ENCODE results near the gene SERTAD1.

SERTAD1 gene, protein sequence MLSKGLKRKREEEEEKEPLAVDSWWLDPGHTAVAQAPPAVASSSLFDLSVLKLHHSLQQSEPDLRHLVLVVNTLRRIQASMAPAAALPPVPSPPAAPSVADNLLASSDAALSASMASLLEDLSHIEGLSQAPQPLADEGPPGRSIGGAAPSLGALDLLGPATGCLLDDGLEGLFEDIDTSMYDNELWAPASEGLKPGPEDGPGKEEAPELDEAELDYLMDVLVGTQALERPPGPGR

DNA sequence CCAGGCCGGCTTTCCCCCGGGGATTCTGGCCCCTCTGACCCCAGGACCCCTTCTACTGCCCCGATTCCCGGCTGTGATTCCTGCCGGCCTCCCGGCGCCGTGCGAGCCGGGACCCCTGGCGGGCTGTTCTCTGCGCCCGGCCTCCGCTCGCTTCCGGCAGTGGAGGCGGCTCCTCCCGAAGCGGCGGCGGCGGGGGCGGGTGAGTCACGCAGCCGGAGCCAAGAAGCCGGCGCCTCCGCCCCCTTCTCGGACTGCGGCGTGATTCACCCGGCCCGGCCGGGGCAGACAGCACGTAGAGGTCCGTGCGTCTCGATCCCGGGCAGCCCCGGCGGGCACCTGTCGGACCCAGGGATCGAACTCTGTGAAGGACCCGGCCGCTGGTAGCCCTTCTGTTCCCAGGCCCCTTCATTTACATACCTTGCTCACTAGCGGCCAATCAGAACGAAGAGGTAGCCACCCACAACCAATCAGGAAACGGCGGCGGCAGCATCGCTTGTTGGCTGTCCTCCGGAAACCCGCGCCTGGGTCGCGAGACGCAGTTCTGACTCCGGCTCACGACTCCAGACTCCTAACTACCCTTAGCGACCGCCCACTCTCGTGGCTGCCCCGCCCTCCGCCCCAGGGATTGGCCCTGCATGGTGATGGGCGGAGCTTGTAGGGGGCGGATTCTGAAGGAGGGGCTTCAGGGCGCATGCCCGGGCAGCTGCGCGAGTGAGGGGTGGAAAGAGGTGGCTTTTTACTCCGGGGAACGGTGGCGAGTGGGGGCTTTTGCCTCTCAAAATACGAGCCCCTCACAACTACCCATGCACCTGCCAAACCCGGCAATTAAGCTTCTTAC, at the start of gene SERTAD1:
TSS of gene SERTAD1 (minus strand) at position 543 of the 838 bp plus-strand sequence. CDS start 2,446 bp downstream, outside the sequence.
- peak within 1 kb of the TSS; percentile 77 for H3K4me3 ChIP-seq (ENCODE audit: low read depth, low read length)
- H3K4me2 ChIP-seq (ENCODE audit: low read length) = peak within 1 kb of the TSS; percentile 98

DNA sequence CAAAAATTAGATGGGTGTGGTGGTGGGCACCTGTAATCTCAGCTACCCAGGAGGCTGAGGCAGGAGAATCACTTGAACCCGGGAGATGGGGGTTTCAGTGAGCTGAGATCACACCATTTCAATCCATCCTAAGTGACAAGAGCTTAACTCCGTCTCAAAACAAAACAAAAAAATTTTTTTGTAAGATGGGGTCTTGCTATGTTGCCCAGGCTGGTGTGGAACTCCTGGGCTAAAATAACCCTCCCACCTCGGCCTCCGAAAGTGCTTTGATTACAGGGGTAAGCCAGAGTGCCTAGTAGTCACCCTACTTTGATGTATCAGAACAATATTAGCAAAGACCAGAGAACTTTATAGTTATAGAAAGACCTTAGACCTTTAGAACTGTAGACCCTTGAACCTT, 48.9 kb upstream of the SERTAD1 start:
- no peak overlapping the region for H3K9ac ChIP-seq
- H3K27ac ChIP-seq = no peak overlapping the region
- no peaks in the 10 kb centered on the region for H3K9me3 ChIP-seq (ENCODE audit: control insufficient read depth, low read length)
- H3K4me3 ChIP-seq (ENCODE audit: low read depth, low read length) = no peak overlapping the region
- no peaks in the 10 kb centered on the region for H3K27me3 ChIP-seq (ENCODE audit: control insufficient read depth, insufficient read depth, low read length)
- TF ChIP-seq, protein P1, sequence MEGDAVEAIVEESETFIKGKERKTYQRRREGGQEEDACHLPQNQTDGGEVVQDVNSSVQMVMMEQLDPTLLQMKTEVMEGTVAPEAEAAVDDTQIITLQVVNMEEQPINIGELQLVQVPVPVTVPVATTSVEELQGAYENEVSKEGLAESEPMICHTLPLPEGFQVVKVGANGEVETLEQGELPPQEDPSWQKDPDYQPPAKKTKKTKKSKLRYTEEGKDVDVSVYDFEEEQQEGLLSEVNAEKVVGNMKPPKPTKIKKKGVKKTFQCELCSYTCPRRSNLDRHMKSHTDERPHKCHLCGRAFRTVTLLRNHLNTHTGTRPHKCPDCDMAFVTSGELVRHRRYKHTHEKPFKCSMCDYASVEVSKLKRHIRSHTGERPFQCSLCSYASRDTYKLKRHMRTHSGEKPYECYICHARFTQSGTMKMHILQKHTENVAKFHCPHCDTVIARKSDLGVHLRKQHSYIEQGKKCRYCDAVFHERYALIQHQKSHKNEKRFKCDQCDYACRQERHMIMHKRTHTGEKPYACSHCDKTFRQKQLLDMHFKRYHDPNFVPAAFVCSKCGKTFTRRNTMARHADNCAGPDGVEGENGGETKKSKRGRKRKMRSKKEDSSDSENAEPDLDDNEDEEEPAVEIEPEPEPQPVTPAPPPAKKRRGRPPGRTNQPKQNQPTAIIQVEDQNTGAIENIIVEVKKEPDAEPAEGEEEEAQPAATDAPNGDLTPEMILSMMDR (IDR thresholded peaks at IDR 0.05) = no peak
- no peak overlapping the region for H2AFZ ChIP-seq
- H3K79me2 ChIP-seq = no peaks in the 10 kb centered on the region
- H3K36me3 ChIP-seq (ENCODE audit: control insufficient read depth, insufficient read depth, low read length) = no peaks in the 10 kb centered on the region
- no peaks in the 10 kb centered on the region for H3K4me1 ChIP-seq
- H3K4me2 ChIP-seq (ENCODE audit: low read length) = no peak overlapping the region

More for the DNA sequence above, at the start of gene SERTAD1:
- Histone ChIP-seq H3K9ac (peak within 1 kb of the TSS; percentile 99), H2AFZ (peak within 1 kb of the TSS; percentile 97), H3K4me1 (peaks cover 10% of the 10 kb centered on the region), H3K79me2 (peaks cover 8% of the 10 kb centered on the region), H3K27ac (peak within 1 kb of the TSS; percentile 99), H3K9me3 (ENCODE audit: control insufficient read depth, low read length) (no peaks in the 10 kb centered on the region), H3K27me3 (ENCODE audit: control insufficient read depth, insufficient read depth, low read length) (no peaks in the 10 kb centered on the region), H3K36me3 (ENCODE audit: control insufficient read depth, insufficient read depth, low read length) (no peaks in the 10 kb centered on the region)
- TF ChIP-seq, protein P1 (IDR thresholded peaks at IDR 0.05) = peak; percentile 95

DNA sequence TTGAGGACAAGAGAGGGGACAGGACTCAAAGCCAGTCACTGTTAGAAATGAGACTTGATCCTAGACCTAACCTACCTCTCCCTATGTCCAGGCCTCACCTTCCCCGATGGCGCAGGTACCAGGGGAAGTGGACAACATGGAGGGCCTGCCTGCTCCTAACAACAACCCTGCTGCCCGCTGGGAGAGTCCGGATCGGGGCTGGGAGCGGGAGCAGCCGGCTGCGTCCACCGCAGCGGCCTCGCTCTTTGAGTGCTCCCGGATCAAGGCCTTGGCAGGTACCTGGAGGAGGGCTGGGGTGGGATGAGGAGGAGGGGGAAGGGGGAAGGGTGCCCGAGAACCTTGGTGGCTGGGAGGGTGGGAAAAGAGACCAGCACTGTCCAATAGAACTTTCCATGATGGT, 46.7 kb upstream of the SERTAD1 start:
- Histone ChIP-seq H3K9ac (no peak overlapping the region), H3K4me1 (no peaks in the 10 kb centered on the region), H3K4me2 (ENCODE audit: low read length) (no peak overlapping the region), H3K9me3 (ENCODE audit: control insufficient read depth, low read length) (no peaks in the 10 kb centered on the region), H2AFZ (no peak overlapping the region), H3K27me3 (ENCODE audit: control insufficient read depth, insufficient read depth, low read length) (no peaks in the 10 kb centered on the region), H3K27ac (no peak overlapping the region), H3K79me2 (no peaks in the 10 kb centered on the region), H3K36me3 (ENCODE audit: control insufficient read depth, insufficient read depth, low read length) (no peaks in the 10 kb centered on the region), H3K4me3 (ENCODE audit: low read depth, low read length) (no peak overlapping the region)
- TF ChIP-seq, protein P1 (IDR thresholded peaks at IDR 0.05) = no peak

DNA sequence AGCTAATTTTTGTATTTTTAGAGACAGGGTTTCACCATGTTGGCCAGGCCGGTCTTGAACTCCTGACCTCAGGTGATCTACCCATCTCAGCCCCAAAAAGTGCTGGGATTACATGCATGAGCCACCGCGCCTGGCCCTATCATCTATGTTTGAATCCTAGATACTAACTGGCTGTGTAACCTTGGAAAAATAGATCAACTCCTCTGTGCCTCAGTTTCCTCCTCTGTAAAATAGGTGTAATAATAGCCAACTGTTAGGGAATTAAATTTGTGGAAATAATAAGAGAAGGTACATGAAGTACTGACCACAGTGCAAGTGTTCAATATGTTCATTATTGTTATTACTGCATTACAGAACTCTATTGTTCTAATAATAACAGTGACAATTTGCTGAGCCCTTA, 45.3 kb upstream of the SERTAD1 start:
- no peak overlapping the region for H3K27ac ChIP-seq
- no peaks in the 10 kb centered on the region for H3K36me3 ChIP-seq (ENCODE audit: control insufficient read depth, insufficient read depth, low read length)
- no peak overlapping the region for H3K4me2 ChIP-seq (ENCODE audit: low read length)
- H2AFZ ChIP-seq = no peak overlapping the region
- H3K27me3 ChIP-seq (ENCODE audit: control insufficient read depth, insufficient read depth, low read length) = no peaks in the 10 kb centered on the region
- TF ChIP-seq, protein P1 (IDR thresholded peaks at IDR 0.05) = no peak
- H3K79me2 ChIP-seq = no peaks in the 10 kb centered on the region
- no peaks in the 10 kb centered on the region for H3K9me3 ChIP-seq (ENCODE audit: control insufficient read depth, low read length)
- no peak overlapping the region for H3K9ac ChIP-seq
- H3K4me1 ChIP-seq = peaks cover 7% of the 10 kb centered on the region
- no peak overlapping the region for H3K4me3 ChIP-seq (ENCODE audit: low read depth, low read length)

All from parathyroid adenoma (tissue), 2 donors.